Measurements from ENCODE around the gene VAT1L. TPM values are rescaled to one million over a fixed set of nuclear protein-coding genes. Genes with fewer than 3 reads are reported as not detected.

Gene VAT1L
- total and polyA plus RNA-seq, 2 experiments from 2014 or later: 6.2 TPM

GRCh38 chr16:77762262-77762661 lies 26.1 kb upstream of the VAT1L start:
- TF ChIP-seq EZH2 (IDR thresholded peaks at IDR 0.05; ENCODE audit: insufficient read depth, poor library complexity, severe bottlenecking) (no peak), EZH2phosphoT487 (IDR thresholded peaks at IDR 0.05; ENCODE audit: insufficient read depth, low read depth) (no peak)
- H3F3A ChIP-seq (ENCODE audit: insufficient read depth): no peaks in the 10 kb centered on the region
- no peaks in the 10 kb centered on the region for H3K9me3 ChIP-seq (ENCODE audit: low read depth)
- H3K4me3 ChIP-seq: no peak overlapping the region
- WGBS, 2 experiments (ENCODE audit: low coverage in 1 of 2, low lambda C conversion rate in 2 of 2, missing lambda C conversion rate in 2 of 2): 24 to 35% methylated on average over 2 of the region's 2 CpGs
- H3K36me3 ChIP-seq (ENCODE audit: low read depth): no peaks in the 10 kb centered on the region
- H3K4me2 ChIP-seq (ENCODE audit: unreplicated experiment): no peak overlapping the region
- no peaks in the 10 kb centered on the region for H3K79me2 ChIP-seq (ENCODE audit: insufficient read depth)
- H3K9me2 ChIP-seq (ENCODE audit: insufficient read depth): no peaks in the 10 kb centered on the region
- H3K4me1 ChIP-seq (ENCODE audit: insufficient read depth): 0 out of 2 replicates have a peak, but pooled peaks cover 7% of the 10 kb centered on the region
- in situ Hi-C loops (cut with MboI): no loop called here
- H2AFZ ChIP-seq: no peak overlapping the region
- no peak for DNase-seq
- H3K9ac ChIP-seq: no peak overlapping the region
- H3K27me3 ChIP-seq (replicated peaks; ENCODE audit: insufficient read depth): no peaks in the 10 kb centered on the region
- H4K20me1 ChIP-seq (ENCODE audit: insufficient read depth): no peaks in the 10 kb centered on the region
- no peak overlapping the region for H3K27ac ChIP-seq

DNA sequence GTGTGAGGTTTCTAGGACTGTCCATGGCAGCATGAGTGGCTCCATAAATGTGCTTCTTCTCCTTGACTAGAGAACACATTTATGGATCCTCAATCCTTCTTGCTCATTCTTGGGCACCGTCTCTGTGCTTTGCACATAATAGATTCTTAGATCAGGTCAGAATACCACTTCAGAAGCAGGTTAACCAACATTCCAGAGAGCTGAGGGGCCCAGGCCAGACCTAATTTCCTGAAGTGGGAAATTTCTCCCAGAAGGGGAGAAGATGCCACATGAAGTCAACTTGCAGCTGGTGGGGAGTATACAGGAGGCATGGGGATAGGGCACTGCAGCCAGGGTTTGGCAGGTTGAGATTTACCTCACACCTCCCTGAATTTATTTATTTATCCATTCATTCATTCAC lies 24.4 kb upstream of the VAT1L start:
- Histone ChIP-seq H3K4me3 (no peak overlapping the region), H4K20me1 (ENCODE audit: insufficient read depth) (no peaks in the 10 kb centered on the region), H3K27me3 (replicated peaks; ENCODE audit: insufficient read depth) (no peaks in the 10 kb centered on the region), H3F3A (ENCODE audit: insufficient read depth) (no peaks in the 10 kb centered on the region), H3K27ac (no peak overlapping the region), H3K4me2 (ENCODE audit: unreplicated experiment) (no peak overlapping the region), H3K36me3 (ENCODE audit: low read depth) (no peaks in the 10 kb centered on the region), H3K9ac (no peak overlapping the region), H3K79me2 (ENCODE audit: insufficient read depth) (no peaks in the 10 kb centered on the region), H3K9me2 (ENCODE audit: insufficient read depth) (no peaks in the 10 kb centered on the region), H3K9me3 (ENCODE audit: low read depth) (no peaks in the 10 kb centered on the region), H2AFZ (no peak overlapping the region), H3K4me1 (ENCODE audit: insufficient read depth) (0 out of 2 replicates have a peak, but pooled peaks cover 7% of the 10 kb centered on the region)
- WGBS, 2 experiments (ENCODE audit: low coverage in 1 of 2, low lambda C conversion rate in 2 of 2, missing lambda C conversion rate in 2 of 2): 60 to 67% methylated on average over 1 of the region's 1 CpG
- in situ Hi-C loops (cut with MboI): no loop called here
- no peak for TF ChIP-seq EZH2phosphoT487 (IDR thresholded peaks at IDR 0.05; ENCODE audit: insufficient read depth, low read depth)
- no peak for TF ChIP-seq EZH2 (IDR thresholded peaks at IDR 0.05; ENCODE audit: insufficient read depth, poor library complexity, severe bottlenecking)
- no peak for DNase-seq

- H3F3A ChIP-seq (ENCODE audit: insufficient read depth): no peaks in the 10 kb centered on the region
- in situ Hi-C loops (cut with MboI): no loop called here
- no peak for DNase-seq
- no peaks in the 10 kb centered on the region for H3K9me3 ChIP-seq (ENCODE audit: low read depth)
- 0 out of 2 replicates have a peak, but pooled peaks cover 7% of the 10 kb centered on the region for H3K4me1 ChIP-seq (ENCODE audit: insufficient read depth)
- H3K36me3 ChIP-seq (ENCODE audit: low read depth): no peaks in the 10 kb centered on the region
- 44 to 48% methylated on average over 4 of the region's 4 CpGs for WGBS, 2 experiments (ENCODE audit: low coverage in 1 of 2, low lambda C conversion rate in 2 of 2, missing lambda C conversion rate in 2 of 2)
- no peak for TF ChIP-seq EZH2phosphoT487 (IDR thresholded peaks at IDR 0.05; ENCODE audit: insufficient read depth, low read depth)
- no peak for TF ChIP-seq EZH2 (IDR thresholded peaks at IDR 0.05; ENCODE audit: insufficient read depth, poor library complexity, severe bottlenecking)
- H4K20me1 ChIP-seq (ENCODE audit: insufficient read depth): no peaks in the 10 kb centered on the region
- no peak overlapping the region for H3K9ac ChIP-seq
- H3K79me2 ChIP-seq (ENCODE audit: insufficient read depth): no peaks in the 10 kb centered on the region
- no peak overlapping the region for H2AFZ ChIP-seq
- no peak overlapping the region for H3K4me2 ChIP-seq (ENCODE audit: unreplicated experiment)
- H3K9me2 ChIP-seq (ENCODE audit: insufficient read depth): no peaks in the 10 kb centered on the region
- H3K27ac ChIP-seq: no peak overlapping the region
- H3K27me3 ChIP-seq (replicated peaks; ENCODE audit: insufficient read depth): no peaks in the 10 kb centered on the region; the same call in 1 of the 2 replicates
- H3K4me3 ChIP-seq: no peak overlapping the region
Observed at GRCh38 chr16:77767211-77767610, 21.2 kb upstream of the VAT1L start.

- H3K9me3 ChIP-seq (ENCODE audit: low read depth): no peaks in the 10 kb centered on the region
- no peak overlapping the region for H3K4me3 ChIP-seq
- H4K20me1 ChIP-seq (ENCODE audit: insufficient read depth): no peaks in the 10 kb centered on the region
- no peak overlapping the region for H3K4me2 ChIP-seq (ENCODE audit: unreplicated experiment)
- H3K9ac ChIP-seq: no peak overlapping the region
- no peaks in the 10 kb centered on the region for H3F3A ChIP-seq (ENCODE audit: insufficient read depth)
- in situ Hi-C loops (cut with MboI): no loop called here
- TF ChIP-seq EZH2 (IDR thresholded peaks at IDR 0.05; ENCODE audit: insufficient read depth, poor library complexity, severe bottlenecking) (no peak), EZH2phosphoT487 (IDR thresholded peaks at IDR 0.05; ENCODE audit: insufficient read depth, low read depth) (no peak)
- no peak overlapping the region for H2AFZ ChIP-seq
- no peaks in the 10 kb centered on the region for H3K9me2 ChIP-seq (ENCODE audit: insufficient read depth)
- no peaks in the 10 kb centered on the region; the same call in 1 of the 2 replicates for H3K27me3 ChIP-seq (replicated peaks; ENCODE audit: insufficient read depth)
- H3K79me2 ChIP-seq (ENCODE audit: insufficient read depth): no peaks in the 10 kb centered on the region
- DNase-seq: no peak
- 0 out of 2 replicates have a peak, but pooled peaks cover 7% of the 10 kb centered on the region for H3K4me1 ChIP-seq (ENCODE audit: insufficient read depth)
- H3K36me3 ChIP-seq (ENCODE audit: low read depth): no peaks in the 10 kb centered on the region
- no peak overlapping the region for H3K27ac ChIP-seq
- WGBS, 2 experiments (ENCODE audit: low coverage in 1 of 2, low lambda C conversion rate in 2 of 2, missing lambda C conversion rate in 2 of 2): 59 to 62% methylated on average over 3 of the region's 3 CpGs
Observed at GRCh38 chr16:77767826-77768225, 20.5 kb upstream of the VAT1L start.
